ENCODE measurements around the gene CPVL. TPM values are rescaled to one million over a fixed set of nuclear protein-coding genes. Genes with fewer than 3 reads are reported as not detected.

CPVL gene
- total RNA-seq, 1 donor from 2014 or later: 11.7 TPM

DNA sequence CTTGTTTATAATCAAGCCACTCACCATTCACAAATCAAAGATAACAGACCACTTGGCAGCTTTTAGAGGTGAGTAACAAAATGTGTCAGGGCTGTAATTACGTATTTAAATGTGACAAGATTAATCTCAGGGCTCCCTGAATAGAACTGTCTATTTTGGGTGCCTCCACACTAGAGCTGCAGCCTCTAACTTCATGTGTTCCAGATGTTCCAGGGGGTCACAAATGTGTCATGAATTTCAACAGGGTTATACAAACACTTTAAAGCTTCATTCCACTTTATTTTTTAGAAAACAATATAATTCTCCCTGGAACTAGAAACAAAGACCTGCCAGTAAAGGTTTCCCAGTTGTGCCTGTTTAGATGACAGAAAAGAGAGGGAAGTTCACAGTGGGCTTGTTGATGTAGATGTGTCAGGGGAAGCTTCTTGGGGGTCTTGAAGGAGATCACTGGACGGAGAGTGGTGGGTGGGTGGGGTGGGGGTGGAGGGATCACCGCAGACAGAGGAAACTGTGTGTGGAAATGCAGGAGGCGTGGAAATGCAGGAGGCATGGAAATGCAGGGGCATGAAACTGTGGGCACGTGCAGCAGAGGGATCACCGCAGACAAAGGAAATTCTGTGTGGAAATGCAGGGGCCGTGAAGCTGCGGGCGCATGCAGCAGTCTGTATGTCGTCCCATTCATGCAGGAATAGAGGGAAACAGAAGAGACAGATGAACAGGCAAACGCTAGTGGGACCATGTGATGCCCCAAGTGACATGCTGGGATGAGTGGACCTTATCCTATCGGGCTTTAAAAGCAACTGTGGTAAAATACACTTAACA is 146.2 kb downstream of the CPVL start:
- no peak for DNase-seq

- DNase-seq: no peak
Observed at GRCh38 chr7:28999427-28999826, 146.9 kb downstream of the CPVL start.

GRCh38 chr7:28998105-28998504 is 148.2 kb downstream of the CPVL start:
- no peak for DNase-seq

- DNase-seq: no peak
Observed at GRCh38 chr7:28996836-28997235, 149.5 kb downstream of the CPVL start.

DNA sequence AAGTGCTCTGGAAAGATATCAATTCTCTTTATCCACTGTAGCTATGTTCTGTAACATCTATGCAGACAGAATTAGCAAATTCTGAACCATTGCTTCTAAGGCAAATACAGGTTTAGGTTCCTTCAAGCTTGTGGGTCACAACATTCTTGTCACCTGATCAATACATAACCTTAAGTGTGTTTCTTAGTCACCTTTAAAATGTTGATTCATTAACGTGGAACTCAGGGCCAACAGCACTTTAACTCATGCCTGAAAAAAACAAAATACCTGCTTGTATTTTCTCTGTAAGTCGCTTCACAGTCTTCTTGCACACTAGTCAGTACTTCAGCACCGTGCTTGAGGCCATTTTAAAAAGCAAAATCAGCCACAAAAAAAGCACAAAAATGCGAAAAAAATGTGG is 153.0 kb downstream of the CPVL start:
- DNase-seq: no peak

- DNase-seq: no peak
Observed at GRCh38 chr7:28992798-28993197, 153.5 kb downstream of the CPVL start.

DNA sequence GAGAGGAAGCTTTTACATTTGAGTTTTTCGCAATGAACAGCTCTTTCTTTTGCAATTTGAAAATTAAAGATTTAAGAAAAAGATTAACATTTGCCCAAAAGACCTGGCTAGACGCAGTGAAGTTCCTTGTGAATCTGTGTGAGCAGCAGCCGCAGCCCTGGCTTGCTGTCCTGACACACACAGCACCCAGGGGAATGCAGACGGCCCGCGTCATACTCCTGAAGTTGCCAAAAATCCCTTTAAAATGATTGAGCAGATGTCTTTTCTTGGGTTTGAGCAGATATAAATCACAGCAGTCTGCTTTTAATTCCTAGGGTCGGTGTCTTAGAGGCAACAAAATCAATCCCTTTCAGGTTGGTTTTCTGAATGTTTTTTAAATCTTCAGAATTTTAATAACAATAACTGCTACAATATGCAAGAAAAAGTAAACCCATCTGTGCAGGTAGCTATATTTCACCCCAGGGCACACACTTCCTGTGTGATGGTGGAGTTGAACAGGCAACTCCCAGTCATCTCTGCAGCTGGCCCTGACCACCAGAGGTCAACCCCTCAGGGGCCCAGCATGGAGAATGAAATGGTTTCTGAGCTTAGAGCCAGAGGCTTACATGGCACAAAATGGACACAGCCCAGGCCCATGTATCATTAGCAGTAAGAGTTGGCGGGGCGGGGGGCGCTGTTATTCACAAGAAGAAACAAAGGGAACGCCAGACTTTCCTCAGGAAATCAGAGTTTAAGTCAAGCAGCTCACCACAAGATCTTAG is 156.0 kb downstream of the CPVL start:
- peak; percentile 83 for DNase-seq

DNA sequence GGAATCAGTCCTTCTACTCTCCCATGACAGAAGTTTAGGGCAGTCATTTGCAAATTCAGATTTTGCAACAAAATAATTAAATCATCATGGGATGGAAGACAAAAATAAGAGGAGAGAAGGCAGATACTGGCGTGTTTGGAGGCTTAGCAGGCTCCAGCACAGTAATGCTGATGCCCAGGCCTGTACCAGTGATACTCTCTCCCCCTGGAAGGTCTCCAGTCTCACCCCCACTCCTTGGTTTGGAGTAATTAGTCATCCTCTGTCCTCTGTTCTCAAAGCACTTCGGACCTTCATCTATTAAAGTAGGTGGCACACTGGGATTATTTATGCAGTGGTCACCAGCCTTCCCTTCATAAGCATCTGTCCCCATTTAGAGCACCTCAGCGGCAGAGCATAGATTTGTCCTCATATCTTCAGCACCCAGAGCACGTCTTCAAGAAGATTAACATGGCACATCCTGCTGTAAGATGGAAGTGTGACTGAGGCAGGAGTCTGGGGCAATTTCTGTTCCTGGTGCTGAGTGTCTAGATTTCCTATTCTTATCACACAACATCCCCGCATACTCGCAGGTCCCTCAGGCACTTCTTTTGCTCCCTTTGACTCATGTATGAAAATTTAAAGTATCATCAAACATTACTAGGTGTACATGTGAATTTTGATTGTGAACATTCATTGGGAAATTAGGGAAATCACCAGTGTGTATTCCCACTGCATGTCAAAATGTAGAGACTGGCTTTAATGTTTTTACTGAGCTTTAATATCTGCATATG is 156.9 kb downstream of the CPVL start:
- no peak for DNase-seq

DNA sequence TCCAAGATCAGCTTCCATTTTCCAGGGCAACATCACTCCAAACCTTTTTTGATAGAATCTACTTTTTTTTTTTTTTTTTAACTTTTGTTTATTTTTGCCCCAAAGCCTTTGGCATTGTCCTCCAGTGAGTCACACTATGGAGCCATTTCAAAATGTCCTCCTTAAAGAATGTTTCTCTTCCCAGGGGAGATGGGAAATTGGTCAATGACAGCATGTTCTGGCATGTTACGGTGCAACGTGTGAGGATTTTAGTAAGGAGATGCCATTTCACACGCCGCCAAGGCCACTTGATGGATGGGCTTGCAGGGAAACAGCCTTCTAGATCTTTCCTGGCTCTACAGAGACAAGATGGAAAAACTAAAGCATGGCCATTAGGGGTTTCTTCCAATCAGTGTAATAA is 157.5 kb downstream of the CPVL start:
- DNase-seq: no peak

DNA sequence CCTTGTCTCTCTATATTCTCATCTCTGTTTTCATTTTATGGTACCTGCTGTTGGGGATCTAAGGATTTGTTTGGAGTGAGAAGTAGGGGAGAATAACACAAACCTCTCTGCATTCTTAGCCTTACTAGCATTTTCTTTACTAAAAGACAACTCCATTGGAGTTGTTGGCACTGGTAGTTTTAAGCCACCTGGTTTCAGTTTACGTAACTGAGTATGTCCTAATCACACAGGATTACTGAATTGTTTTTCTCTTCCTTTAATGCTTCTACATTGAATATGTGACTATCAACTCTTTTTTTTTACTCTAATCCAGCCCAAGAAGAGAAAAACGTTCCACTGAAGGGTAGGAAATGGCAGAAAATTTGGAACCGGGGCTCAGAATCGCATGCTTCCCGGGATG is 158.2 kb downstream of the CPVL start:
- DNase-seq: no peak

DNA sequence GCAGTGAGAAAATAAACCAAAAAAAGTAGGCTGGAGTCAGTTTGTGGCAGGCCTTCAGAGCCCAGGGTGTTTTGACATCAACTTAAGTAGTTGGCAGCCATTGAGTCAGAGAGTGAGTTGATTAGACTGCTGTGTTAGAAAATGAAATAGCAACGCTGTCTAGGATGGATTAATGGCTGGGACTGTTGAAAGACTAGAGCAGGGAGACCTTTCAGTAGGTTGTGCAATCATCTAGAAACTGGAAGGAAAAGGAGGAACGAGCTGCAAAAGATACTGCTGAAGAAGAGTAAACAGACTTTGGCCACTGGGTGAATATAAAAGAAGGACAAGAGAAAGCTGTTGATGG is 159.6 kb downstream of the CPVL start:
- no peak for DNase-seq

GRCh38 chr7:28986028-28986764 is 160.1 kb downstream of the CPVL start:
- peak; percentile 74 for DNase-seq

GRCh38 chr7:28984631-28985030 is 161.7 kb downstream of the CPVL start:
- DNase-seq: peak; percentile 87

DNA sequence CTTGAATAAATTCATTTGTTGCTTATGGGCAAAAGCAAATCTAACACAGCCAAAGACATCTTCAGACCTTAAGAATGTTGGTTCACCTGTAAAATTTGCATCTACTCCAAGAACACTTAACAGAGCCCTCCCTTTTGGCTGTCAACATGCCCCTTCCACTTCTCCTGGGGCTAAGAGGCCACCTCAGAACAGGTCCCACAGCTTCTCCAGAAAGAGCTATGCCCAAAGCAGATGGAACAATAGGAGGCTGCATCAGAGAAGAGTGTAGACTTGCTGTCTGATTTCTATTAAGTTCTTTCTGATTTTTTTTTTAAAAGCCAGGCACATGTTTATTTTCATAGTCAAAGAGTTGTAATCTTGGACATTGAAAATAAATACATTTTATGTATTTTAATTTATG is 162.1 kb downstream of the CPVL start:
- no peak for DNase-seq

DNA sequence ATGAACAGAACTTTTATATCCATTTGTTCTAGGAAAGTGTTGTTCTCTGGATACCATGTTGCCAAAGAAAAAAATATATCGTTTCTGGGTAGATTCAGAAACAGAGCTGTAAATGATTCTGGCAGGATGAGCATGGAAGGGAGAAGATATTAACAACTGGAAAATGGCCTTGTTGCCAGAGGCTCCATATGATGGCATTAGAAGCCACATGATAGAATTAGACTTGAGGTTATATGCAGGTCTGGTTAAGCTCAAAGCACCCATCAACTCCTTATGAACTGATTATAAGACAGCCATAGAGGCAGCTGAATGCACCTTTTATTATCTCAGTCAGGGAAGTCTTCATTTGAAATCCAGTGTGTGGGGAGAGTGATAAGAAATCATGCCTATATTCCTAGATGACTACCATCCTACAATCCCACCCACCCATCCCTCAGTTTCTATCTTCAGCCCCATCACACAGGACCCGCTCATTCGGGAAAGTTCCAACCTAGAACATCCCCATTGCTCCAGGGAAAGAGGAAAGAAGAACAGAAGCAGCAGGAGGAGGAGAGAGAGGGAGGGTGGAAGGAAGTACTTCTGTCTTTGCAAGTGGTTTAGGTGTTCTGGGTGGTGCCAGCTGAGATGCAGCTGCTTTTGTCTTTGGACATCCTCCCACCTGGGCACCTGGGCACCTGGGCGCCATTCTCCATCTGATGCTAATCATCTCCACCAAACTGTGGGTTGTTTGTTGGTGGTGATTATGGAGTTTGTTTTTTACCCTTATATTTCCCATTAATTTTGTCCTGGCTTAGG is 162.7 kb downstream of the CPVL start:
- DNase-seq: no peak

GRCh38 chr7:28981161-28981465 is 165.2 kb downstream of the CPVL start:
- DNase-seq: no peak

DNA sequence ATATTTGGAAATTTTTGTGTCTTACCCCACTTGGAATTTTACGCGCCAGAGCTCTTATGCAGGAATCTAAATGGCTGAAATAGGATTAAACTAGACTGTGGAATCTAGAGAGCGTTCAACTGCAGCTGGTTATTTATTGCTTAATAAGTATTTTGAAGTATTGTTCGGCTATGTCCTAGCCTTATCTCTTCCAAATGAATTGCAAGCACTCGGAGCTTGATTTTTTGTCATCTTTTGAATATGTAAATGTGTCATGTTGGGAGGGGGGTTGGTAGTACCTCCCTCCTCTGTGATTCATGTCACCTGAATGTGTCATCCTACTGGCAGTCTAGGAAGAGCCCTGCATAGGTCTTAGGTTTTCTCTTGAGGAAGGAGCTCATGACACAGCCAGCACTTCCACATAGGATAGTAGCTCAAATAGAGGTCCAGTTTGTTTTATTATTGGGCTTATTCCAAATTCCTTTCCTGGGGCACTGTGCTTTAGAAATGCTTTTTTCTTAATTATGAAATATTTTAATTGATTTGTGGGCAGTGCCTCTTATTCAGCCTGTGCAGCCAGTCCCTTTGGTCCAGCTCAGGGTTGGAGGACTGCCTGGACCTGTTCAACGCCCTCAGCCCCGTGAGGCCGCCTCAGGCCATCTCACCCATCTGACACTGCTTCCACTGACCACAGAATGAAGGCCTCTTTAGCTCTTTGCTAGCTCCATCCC is 165.7 kb downstream of the CPVL start:
- no peak for DNase-seq

- no peak for DNase-seq
Observed at GRCh38 chr7:28979776-28980175, 166.6 kb downstream of the CPVL start.

DNA sequence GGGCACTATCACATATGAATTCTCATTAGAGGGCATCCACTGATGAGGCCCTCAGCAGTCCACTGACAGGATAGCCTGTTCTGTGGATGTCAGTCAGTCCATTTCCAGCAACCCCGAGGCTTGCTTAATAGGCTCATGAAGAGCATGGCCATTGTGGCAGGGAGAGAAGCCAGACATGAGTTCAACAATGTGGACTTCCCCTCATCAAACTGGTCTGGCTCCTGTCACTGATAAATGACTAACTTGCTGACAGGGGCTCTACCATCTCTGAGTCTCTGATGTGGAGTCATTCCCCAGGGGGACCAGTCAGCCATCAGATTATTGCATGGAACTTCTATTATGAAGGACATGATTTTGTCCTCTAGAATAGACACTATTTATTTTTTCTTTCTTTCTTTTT is 168.5 kb downstream of the CPVL start:
- no peak for DNase-seq

DNA sequence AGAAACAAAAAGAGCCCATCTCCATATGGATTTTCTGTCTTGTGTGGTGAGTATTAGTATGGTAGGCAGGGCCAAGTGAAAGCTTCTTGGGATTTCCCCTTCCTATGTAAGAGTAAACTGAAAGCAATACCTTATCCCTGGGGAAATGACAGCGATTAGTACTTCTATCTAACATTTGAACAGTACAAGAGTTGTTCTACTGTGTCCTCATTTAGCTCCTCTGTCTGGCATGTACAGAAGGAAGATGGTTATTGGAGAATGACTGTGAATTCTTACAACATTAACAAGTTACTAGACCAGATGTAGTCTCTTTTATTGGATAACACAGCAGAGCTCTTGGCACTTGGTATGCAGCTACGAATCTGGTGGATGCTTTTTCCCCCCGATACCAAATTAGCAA is 170.3 kb downstream of the CPVL start:
- no peak for DNase-seq

DNA sequence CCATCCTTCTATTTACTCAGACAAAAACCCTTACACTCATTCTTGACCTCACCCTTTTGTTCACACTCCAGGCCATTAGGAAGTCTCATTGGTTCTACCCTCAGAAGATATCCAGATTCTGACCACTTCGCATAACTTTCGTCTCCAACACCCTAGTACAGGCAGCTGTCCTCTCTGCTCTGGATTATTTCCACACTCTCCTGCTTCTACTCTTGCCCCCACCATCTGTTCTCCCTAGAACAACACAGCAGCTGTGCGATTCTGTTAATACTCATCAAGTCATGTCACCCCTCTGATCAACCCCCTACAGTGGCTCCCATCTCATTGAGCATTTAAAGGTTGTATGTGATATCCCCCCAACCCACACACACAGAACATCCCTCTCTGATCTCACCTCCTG is 172.7 kb downstream of the CPVL start:
- DNase-seq: no peak
